Measurements from ENCODE around the gene GTF2F2.

DNA sequence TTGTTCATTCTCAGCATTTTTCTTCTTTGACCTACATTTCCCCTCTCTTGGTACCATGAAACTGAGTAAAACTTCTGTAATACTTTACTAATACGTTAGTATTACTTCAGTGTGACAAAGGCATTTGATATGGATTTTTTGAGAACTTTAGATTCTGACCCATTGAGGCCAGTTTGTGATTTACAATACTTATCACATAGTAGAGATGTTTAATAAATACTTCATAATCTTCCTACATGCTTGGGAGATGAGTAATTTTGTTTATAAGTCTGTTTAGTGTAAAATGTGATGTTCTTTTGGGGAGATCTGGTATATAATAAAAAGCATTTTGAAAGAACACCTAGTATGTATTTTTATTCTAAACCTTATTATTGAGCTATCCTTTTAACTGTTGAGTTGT, 29.7 kb downstream of the GTF2F2 start:
- TF ChIP-seq, protein P1, sequence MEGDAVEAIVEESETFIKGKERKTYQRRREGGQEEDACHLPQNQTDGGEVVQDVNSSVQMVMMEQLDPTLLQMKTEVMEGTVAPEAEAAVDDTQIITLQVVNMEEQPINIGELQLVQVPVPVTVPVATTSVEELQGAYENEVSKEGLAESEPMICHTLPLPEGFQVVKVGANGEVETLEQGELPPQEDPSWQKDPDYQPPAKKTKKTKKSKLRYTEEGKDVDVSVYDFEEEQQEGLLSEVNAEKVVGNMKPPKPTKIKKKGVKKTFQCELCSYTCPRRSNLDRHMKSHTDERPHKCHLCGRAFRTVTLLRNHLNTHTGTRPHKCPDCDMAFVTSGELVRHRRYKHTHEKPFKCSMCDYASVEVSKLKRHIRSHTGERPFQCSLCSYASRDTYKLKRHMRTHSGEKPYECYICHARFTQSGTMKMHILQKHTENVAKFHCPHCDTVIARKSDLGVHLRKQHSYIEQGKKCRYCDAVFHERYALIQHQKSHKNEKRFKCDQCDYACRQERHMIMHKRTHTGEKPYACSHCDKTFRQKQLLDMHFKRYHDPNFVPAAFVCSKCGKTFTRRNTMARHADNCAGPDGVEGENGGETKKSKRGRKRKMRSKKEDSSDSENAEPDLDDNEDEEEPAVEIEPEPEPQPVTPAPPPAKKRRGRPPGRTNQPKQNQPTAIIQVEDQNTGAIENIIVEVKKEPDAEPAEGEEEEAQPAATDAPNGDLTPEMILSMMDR (IDR thresholded peaks at IDR 0.05) = no peak
- TF ChIP-seq POLR2A (IDR thresholded peaks at IDR 0.05) = no peak

Data from stomach (tissue), 4 donors.